ENCODE measurements around the gene SH3BP5.

The SH3BP5 gene

DNA sequence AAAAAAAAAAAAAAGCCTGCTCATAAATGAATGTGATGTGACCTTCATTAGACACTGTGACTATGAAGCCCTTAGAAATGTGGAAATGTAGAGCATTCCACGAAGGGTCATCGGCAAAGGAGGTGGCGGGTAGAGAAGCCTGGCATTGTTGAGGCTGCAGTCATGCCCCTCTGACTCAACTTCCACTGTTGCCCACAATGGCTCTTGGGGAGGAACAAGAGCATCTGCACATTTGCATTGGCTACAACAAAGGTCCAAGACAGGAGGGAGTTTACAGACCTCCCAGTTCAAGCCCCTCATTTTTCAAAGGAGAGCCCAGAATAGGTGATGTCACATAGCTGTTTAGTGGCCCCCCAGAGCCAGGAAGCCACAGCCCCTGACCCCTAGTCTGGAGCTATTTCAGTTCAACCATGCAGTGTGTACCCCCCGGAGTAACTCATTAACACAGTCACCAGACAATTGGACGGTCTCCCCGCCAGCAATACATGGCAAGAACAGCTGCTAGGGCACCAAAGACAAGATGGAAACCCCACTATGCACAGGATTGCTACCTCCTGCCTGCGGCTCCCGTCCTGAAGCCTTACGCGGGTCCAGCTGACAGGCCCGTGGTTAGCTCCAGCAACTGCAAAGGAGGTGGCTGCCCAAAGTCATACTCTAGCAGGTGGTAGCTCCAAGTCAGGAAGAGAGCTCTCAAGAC is 56.2 kb downstream of the SH3BP5 start:
- no peak for DNase-seq (ENCODE audit: low spot score)

DNA sequence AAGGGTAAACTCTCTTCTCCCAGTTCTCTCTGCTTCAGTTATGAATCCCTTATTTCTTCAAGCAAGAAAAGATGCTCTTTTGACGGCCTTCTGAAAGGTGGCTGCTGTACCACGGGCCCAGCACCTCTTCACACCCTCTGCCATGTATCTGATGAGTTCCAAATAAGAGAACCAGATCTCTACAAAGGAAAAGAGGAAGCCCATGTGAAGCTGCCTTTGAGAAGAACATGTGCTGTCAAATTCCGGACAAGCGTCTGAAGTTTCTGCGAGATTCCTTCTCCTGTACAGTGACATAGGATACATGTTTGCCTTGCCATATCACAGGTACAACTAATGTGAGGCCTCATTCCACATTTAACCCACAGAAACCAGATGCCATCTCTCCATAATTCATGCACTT is 59.2 kb downstream of the SH3BP5 start:
- no peak for DNase-seq (ENCODE audit: low spot score)

- DNase-seq (ENCODE audit: low spot score), result no peak
Measured at GRCh38 chr3:15272426-15273196, 59.8 kb downstream of the SH3BP5 start.

DNA sequence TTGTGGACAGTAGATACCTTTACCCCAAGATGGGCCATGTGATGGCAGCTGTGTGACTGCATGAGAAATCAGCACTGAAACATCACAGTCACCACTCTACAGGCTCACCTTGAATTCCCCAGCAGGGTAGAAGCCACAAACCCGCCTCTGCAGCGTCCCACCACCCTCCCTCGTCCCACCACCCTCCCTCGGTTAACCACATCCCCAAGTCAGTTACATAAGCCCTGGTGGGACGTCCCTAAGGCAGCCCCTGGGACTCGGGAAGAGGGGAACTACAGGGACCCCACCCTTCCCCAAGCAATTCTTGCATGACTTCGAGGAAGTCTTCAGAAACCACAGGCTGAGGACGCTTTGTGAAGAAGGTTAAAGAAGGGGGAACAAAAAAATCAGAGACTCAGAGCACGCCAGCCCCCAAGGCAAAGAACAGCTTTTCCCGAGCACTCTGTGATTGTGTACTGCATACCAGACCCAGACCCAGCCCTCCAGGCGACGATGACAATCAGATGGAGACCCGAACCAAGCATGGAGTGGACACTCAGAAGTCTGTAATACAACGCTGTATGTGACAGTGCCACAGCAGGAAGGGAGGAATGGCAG is 60.5 kb downstream of the SH3BP5 start:
- DNase-seq (ENCODE audit: low spot score), result peak; percentile 76

DNA sequence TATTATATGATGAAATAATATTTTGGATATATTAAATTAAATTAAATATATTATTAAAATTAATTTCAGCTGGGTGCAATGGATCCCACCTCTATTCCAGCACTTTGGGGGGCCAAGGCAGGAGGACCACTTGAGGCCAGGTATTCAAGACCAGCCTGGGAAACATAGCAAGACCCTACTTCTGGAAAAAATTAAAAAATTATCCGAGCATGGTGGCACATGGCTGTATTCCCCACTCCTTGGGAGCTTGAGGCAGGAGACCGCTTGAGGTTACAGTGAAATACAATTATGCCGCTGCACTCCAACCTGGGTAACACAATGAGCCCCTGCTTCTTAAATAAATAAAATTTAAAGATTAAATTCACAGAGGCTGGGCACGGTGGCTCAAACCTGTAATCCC is 61.4 kb downstream of the SH3BP5 start:
- DNase-seq (ENCODE audit: low spot score), result no peak

- peak; percentile 94 for DNase-seq (ENCODE audit: low spot score)
Measured at GRCh38 chr3:15269091-15269989, 63.0 kb downstream of the SH3BP5 start.

DNA sequence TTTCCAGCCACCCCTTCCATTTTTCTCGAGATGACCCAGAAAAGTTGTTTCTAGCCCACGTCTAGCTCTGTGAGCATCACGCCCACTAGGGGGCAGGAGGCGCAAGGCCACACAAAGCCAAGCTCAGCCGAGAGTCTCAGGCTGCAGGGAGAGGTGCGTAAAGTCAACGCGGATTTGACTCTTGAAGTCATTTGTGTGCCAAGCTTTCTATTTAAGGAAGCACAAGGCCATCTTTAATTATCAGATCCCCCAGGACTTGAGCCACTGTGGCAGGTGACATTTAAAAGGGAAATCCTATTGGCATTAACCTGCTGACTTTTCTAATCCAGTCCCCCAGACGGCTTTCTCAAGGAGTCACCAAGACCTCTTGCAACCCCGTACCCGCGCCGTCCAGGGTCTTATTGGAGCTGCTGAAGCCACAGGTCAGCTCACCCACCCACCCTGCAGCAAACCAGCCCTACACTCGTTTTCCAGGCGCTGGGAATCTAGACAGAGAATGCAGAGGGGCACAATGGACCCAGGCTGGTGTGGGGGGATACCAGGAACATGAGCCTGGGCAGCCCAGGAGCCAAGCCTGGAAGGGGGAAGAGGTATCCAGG is 64.3 kb downstream of the SH3BP5 start:
- peak; percentile 90 for DNase-seq (ENCODE audit: low spot score)

- no peak for DNase-seq (ENCODE audit: low spot score)
Measured at GRCh38 chr3:15267502-15267901, 64.9 kb downstream of the SH3BP5 start.

- no peak for DNase-seq (ENCODE audit: low spot score)
Measured at GRCh38 chr3:15266510-15267376, 65.6 kb downstream of the SH3BP5 start.

- no peak for DNase-seq (ENCODE audit: low spot score)
Measured at GRCh38 chr3:15265655-15266509, 66.5 kb downstream of the SH3BP5 start.

DNA sequence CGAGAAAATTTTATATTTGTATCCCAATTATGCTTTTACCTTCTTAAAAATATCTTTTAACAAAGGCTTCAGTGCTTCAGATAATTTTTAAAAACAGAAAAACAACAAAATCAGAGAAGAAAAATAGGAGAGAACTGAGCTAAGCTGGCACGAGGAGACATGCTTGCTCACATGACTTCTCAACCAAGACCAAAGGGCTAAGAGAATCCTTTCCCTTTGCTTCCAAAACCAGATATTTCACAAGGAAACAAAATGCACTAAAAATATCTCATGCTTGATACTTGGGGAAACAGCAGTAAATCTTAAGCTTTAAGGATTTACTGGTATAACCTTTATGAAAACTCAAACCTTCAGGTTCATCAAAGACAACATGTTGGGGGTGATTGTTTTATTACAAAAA is 67.9 kb downstream of the SH3BP5 start:
- DNase-seq (ENCODE audit: low spot score), result no peak

DNA sequence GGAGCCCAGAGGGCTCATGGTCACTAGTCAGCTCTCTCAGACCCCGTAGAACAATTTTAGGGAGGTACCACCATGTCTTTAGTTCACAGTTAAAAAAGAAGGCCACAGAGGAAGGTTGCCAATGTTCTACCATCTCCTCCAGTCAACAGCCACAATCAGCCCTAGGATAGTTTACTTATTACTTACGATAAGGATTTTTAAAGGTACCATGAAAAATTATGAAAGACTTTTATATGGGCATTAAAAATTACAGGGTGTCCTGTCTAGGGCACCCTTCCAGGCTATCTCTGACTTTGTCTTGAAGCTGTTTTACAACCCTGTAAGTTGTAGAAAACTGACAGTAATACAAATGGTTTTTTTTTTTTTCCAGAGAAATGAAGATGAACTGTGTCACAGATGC is 68.5 kb downstream of the SH3BP5 start:
- no peak for DNase-seq (ENCODE audit: low spot score)

- no peak for DNase-seq (ENCODE audit: low spot score)
Measured at GRCh38 chr3:15263120-15263519, 69.3 kb downstream of the SH3BP5 start.

DNA sequence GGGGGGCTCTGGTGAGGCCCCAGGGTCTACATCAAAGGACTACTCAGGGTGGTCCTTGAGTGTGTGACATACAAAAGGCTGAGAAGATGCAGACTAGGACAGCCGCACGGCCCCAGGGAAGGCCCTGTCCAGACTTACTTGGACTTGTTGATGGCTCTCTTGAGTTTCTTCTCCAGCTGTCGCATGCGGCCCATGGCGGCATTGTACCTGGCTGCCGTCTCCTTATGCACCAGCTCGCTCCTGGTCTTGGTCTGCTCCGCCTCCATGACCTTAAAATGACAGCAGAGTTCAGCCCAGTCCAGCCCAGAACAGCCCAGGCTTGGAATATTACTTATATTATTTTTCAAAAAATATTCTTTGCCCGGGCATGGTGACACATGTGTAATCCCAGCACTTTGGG is 70.4 kb downstream of the SH3BP5 start:
- DNase-seq (ENCODE audit: low spot score), result no peak

GRCh38 chr3:15261274-15261673 is 71.1 kb downstream of the SH3BP5 start:
- DNase-seq (ENCODE audit: low spot score), result no peak

DNA sequence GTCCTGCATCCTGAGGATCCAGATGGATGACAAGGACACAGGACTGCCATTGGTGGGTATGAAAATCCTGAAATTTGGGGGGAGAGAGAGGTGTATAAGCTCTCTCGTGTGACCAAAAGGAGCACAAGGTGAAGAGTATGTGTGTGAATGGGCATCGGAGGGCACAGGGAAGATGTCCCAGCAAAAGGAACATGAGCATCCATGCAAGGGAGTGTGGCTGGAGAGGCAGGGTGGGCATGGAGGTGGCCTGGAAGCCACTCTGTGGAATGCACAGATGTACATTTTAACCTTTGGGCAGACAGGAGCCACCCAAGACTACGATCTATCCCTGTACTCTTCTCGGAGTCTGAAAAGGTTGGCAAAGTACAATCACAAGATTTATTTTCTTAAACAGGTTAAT is 71.9 kb downstream of the SH3BP5 start:
- no peak for DNase-seq (ENCODE audit: low spot score)

DNA sequence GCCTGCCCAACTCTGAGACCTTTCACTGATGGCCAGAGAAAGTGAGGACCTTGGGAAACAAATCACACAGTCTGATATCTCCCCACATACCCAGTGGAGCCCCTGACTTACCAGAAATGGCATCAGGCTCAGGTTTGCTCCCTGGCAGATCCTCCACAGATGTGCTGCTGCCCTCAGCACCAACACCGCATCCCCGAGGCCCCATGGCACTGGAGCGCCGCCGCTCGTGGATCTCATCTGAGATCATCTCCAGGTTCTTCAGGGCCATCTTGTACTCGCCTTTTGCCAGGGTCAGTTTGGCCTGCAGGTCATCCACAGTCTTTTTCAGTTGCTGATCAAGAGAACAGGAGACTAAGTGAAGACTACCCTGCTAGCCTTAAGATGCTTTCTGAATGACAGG is 73.7 kb downstream of the SH3BP5 start:
- DNase-seq (ENCODE audit: low spot score), result no peak

DNA sequence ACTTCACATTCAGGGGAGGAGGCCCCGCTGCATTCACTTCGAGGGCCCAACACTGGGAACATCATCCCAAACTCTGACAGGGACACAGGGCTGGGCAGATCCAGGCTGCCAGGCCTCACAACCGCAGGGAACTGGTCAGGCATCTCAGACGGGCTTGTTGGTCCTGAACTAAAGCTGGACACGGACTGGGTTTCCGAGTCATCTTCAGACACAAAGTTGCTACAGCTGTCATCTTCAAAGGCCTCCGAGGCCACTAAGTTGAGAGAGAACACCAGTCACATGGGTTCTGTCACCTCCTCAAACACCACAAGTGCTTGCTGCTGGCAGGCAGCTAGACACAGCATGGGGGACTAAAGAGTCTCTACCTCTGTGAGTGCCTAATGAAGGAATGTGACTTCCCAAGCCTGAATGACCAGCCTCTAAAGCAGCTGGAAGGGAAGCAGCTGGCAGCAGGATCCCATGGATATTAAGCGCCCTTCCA is 75.5 kb downstream of the SH3BP5 start:
- no peak for DNase-seq (ENCODE audit: low spot score)

- DNase-seq (ENCODE audit: low spot score), result no peak
Measured at GRCh38 chr3:15255215-15255614, 77.2 kb downstream of the SH3BP5 start.
